Measurements from ENCODE around the gene TGFB1I1.
"Not testable (repeated sequence)": the region's sequence is repeated elsewhere in the genome, so short reads cannot be mapped to it uniquely, and the experiment has no call there.

Gene TGFB1I1

DNA sequence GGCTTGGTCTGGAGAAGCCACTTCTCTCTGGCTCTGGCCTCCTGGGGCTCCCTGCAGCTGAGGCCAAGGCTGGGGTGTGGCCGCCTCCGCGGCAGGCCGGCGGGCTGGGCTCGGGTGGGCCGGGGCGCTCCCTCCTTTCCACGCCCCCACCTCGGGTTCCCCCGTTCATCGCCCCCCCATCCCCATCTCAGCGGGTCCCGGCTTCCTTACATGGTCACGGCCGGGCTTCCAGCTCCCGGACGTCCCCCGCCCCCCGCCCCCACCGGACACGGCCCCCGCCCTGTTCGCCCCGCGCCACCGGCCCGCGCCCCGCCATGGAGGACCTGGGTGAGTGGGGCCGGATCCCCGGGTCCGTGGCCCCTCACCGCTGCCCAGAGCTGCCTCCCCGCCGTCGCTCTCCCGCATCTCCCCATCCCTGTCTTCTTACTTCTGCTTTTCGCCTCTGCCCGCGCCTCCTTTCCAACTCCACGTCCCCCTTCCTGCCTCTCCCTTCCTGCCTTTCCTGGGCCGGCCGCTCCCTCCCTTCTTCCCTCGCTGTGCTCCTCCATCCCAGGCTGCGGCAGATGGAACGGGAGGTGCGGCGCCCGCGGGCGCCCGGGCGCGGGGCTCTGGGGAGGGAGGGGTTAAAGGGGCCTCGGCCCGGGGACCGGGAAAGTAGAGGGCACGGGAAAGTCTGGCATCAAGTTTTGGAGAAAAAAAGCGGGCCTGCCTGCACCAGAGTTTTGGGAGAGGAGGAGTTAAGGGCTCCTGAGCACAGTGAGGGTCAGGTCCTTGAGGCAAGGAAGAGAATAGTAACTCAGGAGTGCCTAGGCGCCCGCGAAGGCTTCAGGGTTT is at the start of gene TGFB1I1:
Gene TGFB1I1 (plus strand): TSS at position 278 of the 834 bp plus-strand sequence. CDS start 37 bp downstream, at position 315.
- DNase-seq, result no peak

- no peak for DNase-seq
These were observed 48.7 kb upstream of the TGFB1I1 start for GRCh38 chr16:31423241-31423640.

GRCh38 chr16:31423801-31424200 is 48.2 kb upstream of the TGFB1I1 start:
- DNase-seq, result no peak

DNA sequence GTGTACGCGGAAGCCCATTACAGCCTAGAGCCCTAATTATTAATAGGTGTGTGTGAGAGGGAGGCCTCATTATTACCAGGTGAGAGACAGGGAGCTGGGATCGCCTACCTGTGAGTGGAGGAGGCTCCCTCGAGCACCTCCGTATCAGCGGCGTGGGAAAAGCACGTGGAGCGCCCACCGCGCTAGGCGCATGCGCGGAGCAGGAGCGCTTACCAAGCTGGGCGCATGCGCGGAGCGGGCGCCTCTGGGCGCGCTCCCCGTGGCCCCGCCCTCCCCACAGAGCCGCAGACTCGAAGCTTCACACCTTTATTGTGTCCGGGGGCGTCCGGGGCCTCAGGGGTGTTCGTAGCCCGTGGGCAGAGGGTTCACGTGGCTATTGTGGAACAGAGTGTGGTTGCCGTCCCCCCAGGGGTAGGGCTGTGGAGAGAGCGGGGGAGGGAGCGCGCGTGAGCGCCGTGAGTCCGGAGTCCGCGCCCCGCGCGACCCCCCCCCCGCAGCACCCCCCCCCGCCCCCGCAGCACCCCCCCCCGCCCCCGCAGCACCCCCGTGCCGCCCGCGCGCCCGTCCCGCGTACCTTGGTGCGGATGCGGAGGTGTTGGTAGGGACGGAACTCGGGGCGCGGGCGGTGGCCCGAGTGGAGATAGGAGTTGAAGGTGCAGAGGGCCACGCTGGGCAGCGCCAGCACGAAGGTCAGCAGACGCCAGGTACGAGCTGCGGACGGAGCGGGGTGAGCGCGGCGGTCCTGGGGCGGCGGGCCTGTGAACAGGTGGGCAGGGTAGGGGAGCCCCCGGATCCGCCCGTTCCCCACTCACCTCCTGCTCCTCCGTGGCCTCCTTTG is 44.3 kb upstream of the TGFB1I1 start:
- DNase-seq, result peak in 1 of 2 experiments; percentile 32

- DNase-seq, result no peak
These were observed 43.7 kb upstream of the TGFB1I1 start, which contains the start of gene COX6A2 for GRCh38 chr16:31428279-31428597. Gene COX6A2, minus strand, starts transcription at chr16:31428360. Its CDS starts 35 bp downstream, at chr16:31428325.

DNA sequence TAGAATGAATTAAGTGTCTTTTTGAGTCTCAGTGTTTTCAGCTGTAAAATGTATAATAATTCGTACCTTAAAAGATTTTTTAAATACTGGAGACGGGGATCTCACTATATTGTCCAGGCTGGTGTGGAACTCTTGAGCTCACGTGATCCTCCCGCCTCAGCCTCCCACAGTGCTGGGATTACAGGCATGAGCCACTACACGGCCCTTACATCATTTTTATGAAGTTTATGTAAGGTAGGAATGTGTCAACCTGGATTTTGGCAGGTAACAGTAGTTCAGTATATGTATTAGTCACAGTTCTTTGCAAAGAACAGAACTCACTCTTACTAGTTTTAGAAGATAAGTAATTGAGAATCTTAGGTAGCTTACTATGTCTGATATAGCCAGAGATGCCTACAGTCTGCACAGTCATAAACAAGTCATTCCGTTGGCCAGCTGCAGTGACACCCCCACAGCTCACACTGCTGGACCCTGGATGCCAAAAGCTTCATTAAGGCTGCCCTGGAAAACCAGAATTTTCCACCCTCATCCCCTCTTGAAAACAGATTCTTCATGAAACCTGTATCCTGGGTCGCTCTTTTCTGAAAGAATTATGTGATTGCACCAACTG is 43.2 kb upstream of the TGFB1I1 start:
- no peak for DNase-seq

GRCh38 chr16:31429314-31429713 is 42.6 kb upstream of the TGFB1I1 start:
- DNase-seq, result no peak

DNA sequence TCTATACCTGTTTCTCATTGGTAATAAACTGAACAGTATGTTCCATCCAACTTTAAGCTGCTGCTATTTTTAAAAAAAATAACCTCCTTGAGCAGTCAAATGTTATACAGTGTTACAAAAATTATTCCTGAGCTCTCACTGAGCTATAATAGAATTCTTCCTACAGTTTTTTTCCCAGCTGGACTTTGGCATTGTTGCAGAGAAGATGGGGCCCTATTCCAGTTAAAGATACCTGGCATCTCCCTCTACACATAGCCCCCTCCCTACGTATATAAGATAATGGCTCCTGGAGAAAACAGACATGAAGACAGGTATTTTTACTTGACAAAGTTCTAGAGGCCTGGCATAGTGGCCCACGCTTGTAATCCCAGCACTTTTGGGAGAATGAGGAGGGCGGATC is 42.2 kb upstream of the TGFB1I1 start:
- DNase-seq, result no peak

GRCh38 chr16:31430380-31431052 is 41.4 kb upstream of the TGFB1I1 start:
- DNase-seq, result no peak

- no peak for DNase-seq
These were observed 36.4 kb upstream of the TGFB1I1 start for GRCh38 chr16:31435341-31436220.

DNA sequence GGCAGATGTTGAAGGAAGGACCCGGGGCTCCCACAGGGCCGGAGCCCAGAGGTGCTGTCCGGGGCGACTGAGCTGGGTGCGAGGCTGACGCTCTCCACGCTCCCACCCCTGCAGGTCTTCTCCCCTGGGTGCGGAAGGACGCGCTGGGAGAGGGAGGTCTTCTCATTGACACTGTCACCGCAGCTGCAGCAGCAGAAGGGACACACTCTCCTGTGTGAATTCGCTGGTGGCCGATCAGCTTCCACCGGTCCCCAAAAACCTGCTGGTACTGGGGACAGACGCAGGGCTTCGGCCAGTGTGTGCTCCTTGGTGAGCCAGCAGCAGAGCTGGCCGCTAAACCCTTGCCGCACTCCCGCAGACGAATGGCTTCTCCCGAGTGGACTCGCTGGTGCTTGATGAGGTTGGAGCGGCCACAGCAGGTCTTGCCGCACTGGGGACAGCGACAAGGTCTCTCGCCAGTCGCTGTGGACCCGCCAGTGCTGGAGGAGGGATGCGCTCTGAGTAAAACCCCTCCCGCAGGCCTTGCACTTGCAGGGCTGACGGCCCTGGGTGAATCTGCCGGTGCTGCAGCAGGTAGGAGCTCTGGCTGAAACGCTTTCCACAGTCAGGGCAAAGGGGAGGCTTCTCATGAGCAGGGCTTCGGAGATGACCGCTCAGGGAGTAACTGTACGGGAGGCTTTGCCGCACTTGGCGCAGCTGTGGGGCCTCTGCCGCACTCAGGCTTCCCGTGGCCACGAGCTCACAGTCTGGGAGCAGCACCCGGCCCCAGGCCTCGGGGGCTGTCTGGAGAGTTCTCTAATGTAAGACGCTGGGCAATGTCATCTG is 35.5 kb upstream of the TGFB1I1 start:
- DNase-seq, result no peak

DNA sequence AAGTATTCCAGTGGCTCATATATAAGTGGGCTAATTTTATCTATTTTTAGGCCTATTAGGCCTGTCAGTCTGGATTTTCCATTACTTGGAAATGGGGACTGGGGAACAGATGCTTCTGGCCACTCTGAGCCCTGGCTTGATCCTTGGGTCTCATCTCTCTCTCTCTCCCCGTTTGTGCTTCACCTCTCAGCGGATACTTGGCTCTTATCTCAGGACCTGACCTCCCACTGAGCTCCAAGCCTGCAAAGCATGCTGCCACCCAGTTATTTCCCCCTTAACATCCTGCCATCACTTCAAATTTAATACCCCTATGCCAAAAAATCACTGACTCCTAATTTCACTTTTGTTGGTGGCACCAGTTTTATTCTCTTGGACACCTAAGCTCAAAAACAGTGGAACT is 33.5 kb upstream of the TGFB1I1 start:
- DNase-seq, result no peak

DNA sequence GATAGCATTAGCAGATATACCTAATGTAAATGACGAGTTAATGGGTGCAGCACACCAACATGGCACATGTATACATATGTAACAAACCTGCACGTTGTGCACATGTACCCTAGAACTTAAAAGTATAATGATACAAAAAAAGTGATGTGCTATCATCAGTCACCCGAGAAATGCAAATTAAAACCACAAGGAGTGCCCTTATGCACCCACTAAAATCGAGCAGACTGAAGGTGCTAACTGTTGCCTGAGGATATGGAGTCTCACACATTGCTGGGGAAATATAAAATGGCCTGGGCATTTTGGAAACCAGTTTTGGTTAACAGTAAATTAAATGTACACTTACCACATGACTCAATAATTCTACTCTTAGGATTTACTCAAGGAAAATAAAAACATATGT is 32.9 kb upstream of the TGFB1I1 start:
- DNase-seq, result not testable (repeated sequence)

DNA sequence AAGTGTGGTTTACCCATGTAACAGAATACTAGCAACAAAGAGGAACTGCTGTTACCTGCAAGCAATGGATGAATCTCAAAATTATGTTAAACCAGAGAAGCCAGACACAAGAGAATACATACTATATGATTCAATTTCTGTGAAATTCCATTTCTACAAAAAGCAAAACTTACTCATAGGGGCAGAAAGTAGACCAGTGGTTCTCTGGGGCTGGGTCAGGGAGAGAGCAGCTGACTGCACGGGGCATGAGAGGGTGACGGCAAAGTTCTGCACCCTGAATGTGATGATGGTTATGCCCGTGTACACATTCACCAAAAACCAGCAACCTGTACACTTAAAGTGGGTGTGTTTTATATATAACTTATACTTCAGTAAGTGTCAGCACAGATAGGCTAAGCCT is 32.4 kb upstream of the TGFB1I1 start:
- DNase-seq, result no peak

- no peak for DNase-seq
These were observed 31.3 kb upstream of the TGFB1I1 start for GRCh38 chr16:31440516-31441184.

- no peak for DNase-seq
These were observed 30.0 kb upstream of the TGFB1I1 start for GRCh38 chr16:31441956-31442355.

GRCh38 chr16:31445931-31446330 is 26.0 kb upstream of the TGFB1I1 start:
- DNase-seq, result not testable (repeated sequence)

DNA sequence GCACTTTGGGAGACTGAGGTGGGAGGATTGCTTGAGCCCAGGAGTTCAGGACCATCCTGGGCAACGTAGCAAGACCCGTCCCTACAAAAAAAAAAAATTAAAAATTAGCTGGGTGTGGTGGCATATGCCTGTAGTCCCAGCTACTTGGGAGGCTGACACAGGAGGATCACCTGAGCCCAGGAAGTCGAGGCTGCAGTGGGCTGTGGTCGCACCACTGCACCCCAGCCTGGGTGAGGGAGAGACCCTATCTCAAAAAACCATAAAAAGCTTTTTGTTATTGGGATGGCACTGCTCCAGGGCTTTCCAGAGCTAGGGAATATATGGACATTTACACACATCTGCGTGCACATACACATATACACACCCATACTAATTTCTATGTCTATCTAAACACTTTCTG is 20.8 kb upstream of the TGFB1I1 start:
- no peak for DNase-seq

DNA sequence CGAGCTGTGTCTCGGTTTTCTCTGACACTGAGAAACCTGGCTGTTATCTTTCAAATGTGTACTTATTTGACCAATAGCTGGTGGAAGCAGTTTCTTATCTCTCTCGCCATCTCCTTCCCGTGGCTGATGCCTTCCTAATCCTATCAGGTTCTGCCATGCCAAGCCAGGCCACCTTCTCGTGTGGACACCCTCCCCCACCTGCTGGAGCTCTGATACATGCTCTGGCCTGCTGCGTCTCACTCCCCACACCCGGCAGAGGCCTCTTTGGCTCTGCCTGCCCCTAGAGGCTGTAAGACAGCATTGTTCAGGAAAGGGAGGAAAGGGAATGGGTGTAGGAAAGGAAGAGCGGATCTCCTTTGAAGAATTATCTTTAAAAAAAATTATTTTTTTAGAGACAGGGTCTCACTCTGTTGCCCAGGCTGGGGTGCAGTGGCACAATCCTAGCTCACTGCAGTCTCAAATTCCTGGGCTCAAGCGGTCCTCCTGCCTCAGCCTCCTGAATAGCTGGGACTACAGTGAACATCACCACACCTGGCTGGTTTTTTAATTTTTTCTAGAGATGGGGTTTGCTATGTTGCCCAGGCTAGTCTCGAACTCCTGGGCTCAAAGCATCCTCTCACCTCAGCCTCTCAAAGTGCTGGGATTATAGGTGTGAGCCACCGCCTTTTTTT is 20.1 kb upstream of the TGFB1I1 start:
- peak; percentile 10 to 60 for DNase-seq

- no peak for DNase-seq
These were observed 19.3 kb upstream of the TGFB1I1 start for GRCh38 chr16:31452631-31453106.

All from NCI-H446 (cell line).